GM19328 (cell line): ENCODE results near the gene PSMF1.

Experiments used
- ATAC-seq: cut with Tn5 transposase; IDR thresholded peaks from one replicate; pipeline ENCODE4 v1.9.1; 2021; ENCODE audit warnings: mild to moderate bottlenecking, moderate library complexity; ENCODE audit not compliant: unreplicated experiment

The PSMF1 gene

DNA sequence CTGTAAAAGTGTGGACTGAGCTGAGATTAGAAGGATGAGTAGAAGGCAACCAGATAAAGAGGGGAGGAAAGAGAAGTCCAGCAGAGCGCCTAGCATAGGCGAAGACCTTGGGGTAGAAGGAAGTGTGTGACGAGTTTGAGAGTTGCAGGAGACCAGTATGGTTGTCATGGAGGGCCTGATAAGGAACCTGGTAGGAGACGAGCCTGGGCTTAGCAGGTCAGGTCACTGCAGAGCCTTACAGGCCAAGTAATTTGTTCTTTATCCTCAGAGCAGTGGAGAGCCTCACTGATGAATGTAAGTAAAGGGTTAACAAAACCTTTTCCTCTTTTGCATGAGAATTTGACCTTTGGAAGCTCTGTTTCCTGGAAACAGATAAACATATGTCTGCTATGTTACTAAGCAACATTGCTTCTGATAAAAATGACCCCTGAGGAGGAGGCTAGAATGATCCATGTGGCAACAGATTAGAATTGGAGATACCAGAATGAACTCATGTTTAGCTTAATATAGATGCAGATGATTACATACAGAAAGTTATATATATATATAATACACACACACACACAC is 69.3 kb downstream of the PSMF1 start:
- no peak for ATAC-seq

DNA sequence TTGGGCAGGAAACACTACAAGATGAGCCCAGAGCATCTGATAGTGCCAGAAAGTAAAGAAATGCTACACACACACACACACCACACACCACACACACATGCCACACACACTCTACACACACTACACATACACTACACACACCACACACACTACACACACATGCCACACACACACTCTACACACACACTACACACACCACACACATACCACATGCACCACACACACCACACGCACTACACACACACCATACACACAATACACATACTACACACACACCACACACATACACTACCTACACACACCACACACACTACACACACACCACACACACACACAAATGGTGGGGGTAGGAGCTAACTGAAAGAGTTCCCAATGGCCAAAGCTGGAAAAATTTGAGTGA is 69.9 kb downstream of the PSMF1 start:
- no peak for ATAC-seq

DNA sequence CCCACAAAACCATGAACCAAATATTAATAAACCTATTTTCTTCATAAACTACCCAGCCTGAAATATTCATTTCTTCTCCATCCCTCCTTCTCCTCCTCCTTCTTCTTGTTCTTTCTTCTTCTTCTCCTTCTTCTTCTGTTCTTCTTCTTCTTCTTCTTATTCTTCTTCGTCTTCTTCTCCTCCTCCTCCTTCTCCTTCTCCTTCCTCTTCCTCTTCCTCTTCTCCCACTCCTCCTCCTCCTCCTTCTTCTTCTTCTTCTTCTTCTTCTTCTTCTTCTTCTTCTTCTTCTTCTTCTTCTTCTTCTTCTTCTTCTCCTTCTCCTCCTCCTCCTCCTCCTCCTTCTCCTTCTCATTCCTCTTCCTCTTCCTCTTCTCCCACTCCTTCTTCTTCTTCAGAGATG is 71.4 kb downstream of the PSMF1 start:
- ATAC-seq: no peak

DNA sequence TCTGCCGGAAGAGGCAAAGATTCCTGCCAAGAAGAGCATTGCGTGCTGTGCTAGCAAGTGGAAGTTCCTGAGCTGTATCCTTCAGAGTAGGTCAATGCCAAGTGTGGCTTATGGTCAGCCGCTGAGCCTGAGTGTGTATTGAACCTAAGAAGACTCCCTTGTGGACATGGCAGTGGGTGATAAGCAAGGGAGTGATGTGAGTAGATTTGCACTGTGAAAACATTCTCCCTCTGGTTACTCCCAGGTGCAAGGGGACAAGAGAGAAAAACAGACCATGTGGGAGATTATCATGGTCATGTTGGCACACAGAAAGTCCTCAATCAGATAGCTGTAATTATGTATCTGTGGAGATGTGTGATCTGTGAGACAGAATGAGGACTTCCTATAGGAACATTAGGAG is 72.4 kb downstream of the PSMF1 start:
- no peak for ATAC-seq

DNA sequence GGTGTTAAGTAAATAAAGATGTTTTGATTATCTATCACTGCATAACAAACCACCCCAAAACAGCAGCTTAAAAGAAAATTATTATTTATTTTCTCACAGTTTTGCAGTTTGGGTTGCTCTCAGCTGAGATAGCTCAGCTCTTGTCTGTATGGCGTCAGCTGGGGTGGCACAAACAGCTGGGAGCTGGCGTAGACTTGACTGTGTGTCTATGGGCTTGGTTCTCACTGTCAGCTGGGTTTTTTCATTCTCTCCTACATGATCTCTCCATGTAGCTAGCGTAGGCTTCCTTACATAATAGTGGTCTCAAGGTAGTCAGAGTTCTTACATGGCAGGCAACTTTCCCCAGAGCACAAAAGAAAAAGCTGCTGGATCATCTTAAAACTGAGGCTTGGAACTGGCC is 72.9 kb downstream of the PSMF1 start:
- ATAC-seq: no peak

DNA sequence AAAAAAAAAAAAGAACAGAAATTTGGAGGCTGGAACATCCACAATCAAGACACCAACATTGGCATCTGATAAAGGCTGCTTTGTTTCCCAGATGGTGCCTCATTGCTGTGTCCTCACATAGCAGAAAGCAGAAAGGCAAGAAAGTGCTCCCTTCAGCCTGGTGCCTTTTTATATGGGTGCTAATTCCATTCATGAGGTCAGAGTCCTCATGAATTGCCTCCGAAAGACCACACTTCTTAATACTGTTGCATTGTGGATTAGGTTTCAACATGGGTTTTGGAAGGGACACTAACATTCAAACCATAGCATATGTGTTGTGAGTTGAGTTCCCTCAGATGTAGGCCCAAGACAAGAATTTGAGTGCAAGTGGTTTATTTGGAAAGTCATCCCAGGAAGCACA is 76.8 kb downstream of the PSMF1 start:
- no peak for ATAC-seq

DNA sequence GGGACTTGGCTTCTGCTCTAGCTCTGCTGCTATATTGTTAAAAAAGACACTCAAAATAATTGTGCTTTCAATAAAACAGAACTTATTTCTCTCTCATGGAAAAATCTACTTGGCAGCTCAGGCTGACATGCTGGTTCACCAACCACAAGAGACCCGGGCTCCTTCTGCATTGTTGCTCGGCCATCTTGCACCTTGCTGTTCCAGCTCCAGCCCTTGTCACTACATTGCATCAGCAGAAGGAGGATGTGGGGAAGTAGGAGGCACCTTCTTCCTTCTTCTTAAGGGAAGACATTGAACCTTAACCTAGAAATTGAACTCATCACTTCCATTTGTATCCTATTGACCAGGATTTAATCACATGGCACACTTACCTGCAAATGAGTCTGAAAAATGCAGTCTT is 78.2 kb downstream of the PSMF1 start:
- ATAC-seq: no peak

DNA sequence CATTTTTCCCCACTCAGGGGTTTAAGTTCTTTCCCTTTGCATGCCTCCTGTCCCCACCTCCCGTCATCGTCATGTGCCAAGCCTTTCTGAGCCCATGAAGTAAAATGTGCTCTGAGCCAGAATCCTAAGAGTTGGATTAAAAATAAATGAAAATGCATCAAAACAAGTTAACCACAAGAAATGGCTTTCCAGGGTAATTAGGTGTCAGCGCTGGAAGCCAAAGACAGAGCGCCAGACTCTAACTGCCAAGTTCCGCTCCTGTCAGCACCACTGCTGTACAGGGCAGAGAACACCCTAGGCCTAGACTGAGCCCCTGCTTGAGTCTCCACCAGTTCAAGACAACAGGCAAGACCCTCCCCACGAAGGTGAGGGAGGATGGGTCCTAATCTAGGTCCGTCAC is 79.4 kb downstream of the PSMF1 start:
- no peak for ATAC-seq

DNA sequence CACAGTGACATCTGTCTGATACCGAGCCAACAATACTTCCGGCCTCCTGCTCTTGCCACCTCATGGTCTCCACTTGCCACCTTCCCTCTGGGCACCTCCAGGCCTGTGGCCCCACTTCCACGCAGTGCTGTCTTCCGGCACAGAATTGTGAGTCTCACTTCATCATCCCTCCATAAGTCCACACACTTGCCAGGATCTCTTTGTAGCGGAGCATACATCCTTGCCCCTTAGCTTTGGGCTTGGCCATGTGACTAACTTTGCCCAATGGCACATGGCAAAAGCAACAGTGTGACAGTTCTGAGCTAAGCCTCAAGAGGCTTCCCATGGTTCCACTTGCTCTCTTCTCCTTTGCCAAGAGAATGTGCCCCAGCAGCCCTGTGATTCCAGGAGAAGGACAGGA is 80.3 kb downstream of the PSMF1 start:
- ATAC-seq: no peak

DNA sequence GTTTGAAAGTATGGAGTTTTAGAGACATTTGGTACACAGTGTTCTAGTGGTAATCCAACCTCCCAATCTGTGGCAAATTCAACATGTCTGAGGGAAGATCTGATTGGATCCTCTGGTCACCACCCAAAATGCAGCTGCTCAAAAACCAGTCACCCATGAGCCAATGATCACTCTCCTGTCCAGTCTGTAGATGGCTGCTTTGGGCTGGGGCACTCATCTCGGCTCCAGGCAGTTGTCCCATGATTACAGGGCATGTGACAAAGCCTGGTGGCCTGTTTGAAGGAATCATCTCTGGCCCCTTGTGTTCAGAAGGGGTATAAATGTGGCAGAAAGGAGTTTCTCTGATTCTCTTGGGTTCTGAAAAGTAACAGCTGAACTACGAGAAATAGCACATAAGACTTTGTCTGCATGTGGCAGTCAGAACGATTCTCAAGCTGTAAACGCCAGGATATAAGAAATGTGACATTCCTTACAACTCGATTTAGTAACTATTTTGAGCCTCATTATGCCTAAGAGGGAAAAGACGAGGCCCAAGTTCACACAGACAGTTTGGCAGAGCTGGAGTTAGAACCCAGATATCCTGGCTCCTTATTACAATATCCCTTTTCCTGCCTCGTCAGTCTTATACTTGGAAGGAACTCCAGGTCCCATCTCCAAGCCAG is 80.9 kb downstream of the PSMF1 start:
- no peak for ATAC-seq

DNA sequence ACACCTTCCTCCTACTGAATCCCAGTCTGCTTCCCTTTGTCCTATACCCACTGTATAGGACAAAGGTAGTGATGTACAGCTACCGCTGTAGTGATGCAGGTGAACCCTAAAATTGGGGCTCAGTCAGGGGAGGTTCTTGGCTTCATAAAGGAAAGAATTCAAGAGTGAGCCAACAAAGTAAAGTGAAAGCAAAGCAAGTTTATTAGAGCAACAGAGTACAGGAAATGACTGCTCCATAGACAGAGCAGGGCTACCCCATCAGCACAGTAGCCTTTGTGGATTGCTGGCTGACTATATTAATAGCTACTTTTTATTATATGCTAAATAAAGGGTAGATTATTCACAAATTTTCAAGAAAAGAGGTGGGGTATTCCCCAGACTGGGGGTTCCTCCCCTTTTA is 81.6 kb downstream of the PSMF1 start:
- no peak for ATAC-seq

DNA sequence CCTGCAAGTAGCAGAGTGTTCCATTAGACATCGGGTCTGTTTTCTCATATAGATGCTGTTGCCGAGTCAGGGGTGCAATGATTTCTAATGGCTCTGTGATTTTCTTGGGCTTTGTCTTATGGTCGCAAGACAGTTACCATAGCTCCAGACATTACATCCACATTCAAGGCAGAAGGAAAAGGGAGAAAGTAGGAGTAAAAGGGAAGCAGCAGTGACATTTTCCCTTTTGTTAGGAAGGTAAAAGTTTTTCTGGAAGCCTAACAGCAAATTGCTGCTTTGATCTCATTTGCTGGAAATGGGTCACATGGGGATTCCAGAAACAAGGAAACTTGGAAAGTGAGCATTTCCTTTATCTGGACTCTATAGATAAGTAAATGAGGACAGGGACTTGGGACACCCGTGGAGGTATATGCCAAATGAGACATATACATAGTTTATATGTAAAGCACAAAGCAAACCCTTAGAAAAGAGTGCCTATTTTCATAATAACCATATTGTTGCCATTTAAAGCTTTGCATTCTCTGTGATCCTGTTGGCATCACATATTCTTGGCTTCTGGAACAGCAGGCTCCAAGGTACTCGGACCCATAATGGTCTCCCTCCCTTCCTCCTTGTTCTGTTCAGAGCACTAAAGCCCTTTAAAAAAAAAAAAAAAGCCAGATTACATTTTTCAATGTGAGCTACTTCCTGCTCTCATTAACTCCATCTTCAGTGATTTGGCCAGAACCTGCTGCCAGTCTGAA is 84.5 kb downstream of the PSMF1 start, which contains the start of gene C20orf202:
Gene C20orf202 (plus strand): TSS at position 693 of the 743 bp plus-strand sequence. CDS start 132 bp downstream, outside the sequence.
- ATAC-seq: no peak

DNA sequence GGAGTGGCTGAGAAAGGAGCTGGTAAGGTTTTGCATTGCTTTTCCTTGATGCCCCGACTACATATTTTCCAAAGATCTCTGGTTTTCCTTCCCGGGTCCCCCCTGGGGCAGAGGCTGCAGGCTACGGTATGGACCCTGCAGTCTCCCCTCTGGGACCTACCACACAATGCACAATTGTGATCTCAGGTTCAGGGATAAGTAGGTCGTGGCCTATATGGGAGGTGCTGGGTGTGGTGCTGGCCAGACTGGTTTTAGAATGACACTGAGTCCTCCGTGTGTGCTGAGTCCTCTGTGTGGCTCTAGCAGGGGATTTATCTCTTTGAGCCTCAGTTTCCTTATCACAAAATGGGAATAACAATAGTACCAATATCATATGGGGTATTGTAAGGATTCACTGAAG is 85.2 kb downstream of the PSMF1 start:
- no peak for ATAC-seq

DNA sequence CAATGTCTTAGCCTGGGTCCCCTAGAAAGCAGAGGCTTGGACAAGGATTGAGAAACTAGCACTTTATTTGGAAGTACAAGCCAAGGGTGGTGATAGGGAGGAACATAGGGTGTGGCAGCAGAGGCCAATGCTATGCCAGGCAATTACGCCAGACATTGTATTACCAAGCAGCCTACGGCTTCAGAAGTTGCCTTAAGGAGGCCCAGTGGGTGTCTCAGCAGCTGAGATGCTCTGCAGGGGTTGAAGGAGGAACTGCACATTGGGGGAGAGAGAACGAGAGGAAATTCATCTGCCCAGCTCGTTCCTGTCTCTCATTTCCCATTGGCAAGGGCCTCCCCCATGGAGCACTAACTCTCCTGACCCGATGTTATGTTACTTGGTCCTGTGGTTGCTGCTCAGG is 85.7 kb downstream of the PSMF1 start:
- ATAC-seq: no peak

DNA sequence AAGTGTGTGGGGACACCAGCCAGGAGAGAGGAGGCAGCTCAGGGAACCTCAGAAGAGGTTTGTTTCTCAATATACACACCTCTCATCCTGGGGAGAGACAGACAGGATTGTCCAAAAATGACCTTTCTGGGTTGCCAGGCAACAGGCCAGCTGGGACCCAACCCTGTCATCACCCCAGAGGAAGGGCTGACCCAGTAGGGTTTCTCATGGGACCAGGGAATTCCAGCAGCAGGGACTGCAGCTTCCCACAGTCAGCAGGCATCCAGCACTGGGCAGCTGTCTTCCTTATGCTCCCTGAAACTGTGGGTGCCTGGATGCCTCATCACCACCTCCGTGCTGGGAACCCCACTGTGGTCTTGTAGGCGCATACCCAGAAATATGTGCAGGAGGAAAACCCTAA is 86.2 kb downstream of the PSMF1 start:
- ATAC-seq: no peak

DNA sequence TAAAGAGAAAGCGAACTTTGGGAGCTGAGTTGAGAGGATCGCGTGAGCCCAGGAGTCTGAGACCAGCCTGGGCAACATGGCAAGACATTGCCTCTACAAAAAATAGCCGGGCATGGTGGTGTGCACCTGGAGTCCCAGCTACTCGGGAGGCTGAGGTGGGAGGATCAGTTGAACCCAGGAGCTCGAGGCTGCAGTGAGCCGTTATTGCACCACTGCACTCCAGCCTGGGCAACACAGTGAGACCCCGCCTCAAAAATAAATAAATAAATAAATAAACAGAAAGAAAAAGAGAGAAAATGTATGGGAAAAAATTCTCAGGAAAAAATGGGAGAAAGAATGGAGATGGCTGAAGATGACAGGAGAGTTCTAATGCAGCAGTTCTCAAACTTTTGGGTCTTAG is 87.4 kb downstream of the PSMF1 start:
- no peak for ATAC-seq

DNA sequence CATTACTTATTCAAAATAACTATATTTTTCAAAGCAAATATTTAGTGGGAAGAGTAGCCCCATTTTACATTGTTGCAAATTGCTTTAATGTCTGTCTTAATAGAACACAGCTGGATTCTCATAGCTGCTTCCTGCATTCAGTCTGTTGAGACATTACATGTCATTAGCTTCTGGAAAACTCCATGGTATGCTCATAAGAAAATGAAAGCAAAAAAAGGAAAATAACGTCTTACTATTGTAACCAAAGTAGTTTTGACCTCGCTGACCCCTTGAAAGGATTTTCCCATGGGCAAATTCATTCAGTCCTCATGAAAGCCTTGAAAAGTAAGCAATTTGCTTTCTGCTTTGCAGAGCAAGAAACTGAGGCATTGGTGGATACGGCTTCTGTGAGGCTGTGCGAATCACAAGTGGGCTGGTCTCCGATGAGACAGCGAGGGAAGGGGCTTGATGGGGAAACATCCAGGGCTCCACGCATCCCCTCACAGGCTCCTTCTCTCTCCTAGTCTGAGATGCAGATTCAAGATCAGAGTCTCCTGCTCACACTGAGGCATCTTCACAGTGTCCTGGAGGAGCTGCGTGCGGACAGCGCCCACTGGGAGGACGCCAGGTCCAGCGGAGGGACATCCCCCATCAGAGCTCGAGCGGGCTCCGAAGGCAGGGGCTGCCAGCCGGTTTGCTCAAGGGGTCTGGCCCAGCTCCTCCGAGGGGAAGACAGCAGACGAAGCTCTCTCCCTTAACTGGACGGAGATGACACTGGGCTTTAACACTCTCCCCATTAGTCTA is 88.2 kb downstream of the PSMF1 start:
- no peak for ATAC-seq

DNA sequence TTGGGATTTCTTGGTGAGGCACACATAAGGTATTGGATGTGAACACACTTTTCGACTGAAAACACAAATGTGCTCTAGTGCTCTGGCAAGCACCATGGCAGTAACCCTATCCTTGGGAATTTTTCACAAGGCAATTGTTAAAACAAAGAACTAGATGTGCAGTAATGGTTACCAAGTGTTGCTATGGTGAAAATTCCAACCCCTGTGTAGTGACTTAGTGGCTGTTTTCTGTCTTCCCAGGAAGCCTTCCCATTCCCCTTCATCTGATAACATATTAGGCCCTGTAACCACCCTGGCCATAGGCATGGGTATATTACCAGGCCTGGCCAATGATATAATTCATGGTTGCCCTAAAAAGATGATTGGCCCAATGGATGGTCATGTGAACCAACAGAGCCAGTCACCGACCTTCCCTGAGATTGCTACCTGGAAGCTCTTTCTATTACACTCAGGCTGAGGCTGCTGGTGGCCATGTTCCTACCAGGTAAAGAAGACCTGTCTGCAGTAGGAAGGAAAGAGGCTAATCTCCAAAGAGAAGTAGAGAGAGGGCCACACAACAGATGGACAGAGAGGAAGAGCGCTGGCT is 89.0 kb downstream of the PSMF1 start:
- no peak for ATAC-seq

DNA sequence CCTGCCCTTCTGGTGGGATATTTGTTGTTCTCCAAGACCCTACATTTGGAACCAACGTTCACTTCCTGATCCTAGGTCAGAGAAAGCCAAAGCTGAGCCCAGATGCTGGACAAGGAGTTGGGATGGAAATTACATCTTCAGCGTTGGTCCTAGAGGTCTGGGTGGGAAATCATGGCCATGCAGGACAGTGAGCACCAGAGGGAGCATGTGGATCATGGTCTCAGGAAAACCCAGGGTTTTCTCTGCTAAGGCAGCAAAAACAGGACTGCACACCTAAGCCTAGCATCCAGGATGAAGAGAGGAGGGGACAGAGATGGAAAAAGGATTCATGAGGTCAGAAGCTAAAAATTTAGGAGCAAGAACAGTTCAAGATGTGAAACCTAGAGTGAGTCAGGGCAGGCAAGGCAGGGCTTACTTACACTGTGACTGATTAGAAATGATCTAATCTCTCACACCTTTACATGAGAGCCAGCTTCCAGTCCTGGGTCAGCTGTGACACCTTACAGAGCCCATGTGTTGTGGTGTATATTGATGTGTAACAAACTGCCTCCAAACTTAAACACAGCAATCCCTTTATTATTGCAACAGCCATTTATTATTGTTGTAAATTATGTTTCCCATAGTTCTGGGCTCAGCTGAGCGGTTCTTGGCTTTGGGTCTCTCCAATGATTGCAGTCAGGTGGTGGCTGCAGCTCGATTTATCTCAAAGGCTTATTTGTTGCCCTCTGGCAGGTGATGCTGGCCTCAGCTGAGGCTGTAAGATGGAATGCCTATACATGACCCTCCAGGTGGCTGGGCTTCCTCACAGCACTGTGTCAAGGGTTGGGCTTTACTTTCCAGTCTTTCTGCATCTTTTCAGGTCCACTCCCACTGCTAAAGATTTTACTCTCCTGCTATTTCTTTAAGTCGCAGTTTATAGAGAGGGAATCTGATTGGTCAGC is 91.3 kb downstream of the PSMF1 start:
- ATAC-seq: no peak

DNA sequence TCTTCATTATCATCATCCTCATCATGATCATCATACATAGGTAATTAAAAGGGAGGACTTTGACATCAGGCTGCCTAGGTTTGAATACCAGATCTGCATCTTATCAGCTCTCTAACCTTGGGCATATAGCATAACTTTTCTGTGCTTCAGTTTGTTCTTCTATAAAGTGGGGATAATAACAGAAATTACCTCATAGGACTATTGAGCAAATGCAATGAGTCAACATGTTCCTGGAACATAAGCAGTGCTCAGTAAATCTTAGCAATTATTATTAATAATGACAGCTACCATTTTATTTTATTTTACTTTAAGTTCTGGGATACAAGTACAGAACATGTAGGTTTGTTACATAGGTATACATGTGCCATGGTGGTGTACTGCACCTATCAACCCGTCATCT is 92.1 kb downstream of the PSMF1 start:
- no peak for ATAC-seq
